BJ (cell line): ENCODE data around the gene MTSS2. TPM values are rescaled to one million over a fixed set of nuclear protein-coding genes. Genes with fewer than 3 reads are reported as not detected.
"Not testable (repeated sequence)": the region's sequence is repeated elsewhere in the genome, so short reads cannot be mapped to it uniquely, and the experiment has no call there.

Source experiments
- CTCF ChIA-PET: fragments of 350-600 bp; formaldehyde crosslinking; extraction: SDS; loops from one replicate; lab custom pipeline; 2021; ENCODE audit warnings: antibody characterized with exemption, inconsistent platforms; lab: Yijun Ruan, JAX
- POLR2A ChIA-PET: fragments of 300-600 bp; sonication (Branson Sonifier 250); formaldehyde crosslinking; extraction: SDS; loops from one replicate; lab custom pipeline; 2021; ENCODE audit warnings: antibody characterized with exemption; lab: Charles Lee
- DNase-seq: peaks from one replicate; pipeline ENCODE4 v3.0.0-alpha.2; 2011; ENCODE audit warnings: low read depth
- H3K27me3 ChIP-seq: 2 replicates; pipeline ENCODE4 v1.6.0; 2011; ENCODE audit warnings: low read length; ENCODE audit not compliant: control insufficient read depth, insufficient read depth
- H3K36me3 ChIP-seq: 2 replicates; pipeline ENCODE4 v1.5.1; 2011; ENCODE audit warnings: low read length; ENCODE audit not compliant: control insufficient read depth, insufficient read depth
- H3K4me3 ChIP-seq: 2 replicates; pipeline ENCODE4 v1.5.1; 2011; ENCODE audit warnings: low read depth, mild to moderate bottlenecking, control low read depth, low read length
- polyA plus RNA-seq: library from polyadenylated mRNA; depleted of rRNA; stranded (reverse); fragments of >200 nt; gene quantifications from 2 replicates; pipeline ENCODE4 v1.2.3, GENCODE V29; 2011; rRNA removed
- TF ChIP-seq, protein P1 (sequence below): IDR thresholded peaks from 2 replicates; pipeline ENCODE4 v1.5.1; 2011; ENCODE audit warnings: low read depth, mild to moderate bottlenecking, control low read depth, inconsistent platforms, low read length, moderate library complexity; ENCODE audit not compliant: insufficient read depth

Gene MTSS2
- polyA plus RNA-seq, 1 experiment: 170 TPM

DNA sequence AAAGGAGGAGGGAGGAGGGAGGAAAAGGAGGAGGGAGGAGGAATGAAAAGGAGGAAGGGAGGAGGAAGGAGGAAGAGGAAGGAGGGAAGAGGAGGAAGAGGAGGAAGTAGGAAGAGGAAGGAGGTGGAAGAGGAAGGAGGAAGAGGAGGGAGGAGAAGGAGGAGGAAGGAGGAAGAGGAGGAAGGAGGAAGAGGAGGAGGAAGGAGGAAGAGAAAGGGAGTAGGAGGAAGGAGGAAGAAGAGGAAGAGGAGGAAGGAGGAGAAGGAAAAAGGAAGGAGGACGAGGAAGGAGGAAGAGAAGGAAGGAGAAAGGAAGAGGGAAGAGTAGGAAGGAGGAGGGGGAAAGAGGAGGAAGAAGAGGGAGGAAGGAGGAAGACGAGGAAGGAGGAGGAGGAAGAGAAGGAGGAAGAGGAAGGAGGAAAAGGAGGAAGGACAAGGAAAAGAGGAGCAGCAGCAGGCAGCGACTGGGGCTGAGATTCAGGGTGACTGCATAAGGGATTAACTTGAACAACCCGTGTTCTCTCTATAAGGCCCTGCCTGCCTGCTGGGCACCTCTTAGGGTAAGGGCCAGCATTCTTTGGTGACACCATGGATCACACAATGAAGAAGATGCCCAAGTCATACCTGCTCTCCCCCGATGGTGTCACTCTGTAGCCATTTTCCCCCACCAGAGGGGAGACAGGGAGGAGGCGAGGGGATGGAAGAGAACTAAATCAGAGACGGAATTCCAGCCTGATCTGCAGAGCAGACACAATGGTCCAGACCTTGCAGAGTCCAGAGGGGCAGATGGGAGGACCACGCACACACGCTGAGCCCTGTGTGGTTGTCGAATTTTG is 40.9 kb downstream of the MTSS2 start:
- ChIA-PET POLR2A (no interaction called here), CTCF (interaction anchor here (0.6 kb wide), 1 partner anchor 58 kb away, joined by 3 read pairs; no protein-coding TSS in a partner anchor)
- no peak for DNase-seq
- TF ChIP-seq, protein P1, sequence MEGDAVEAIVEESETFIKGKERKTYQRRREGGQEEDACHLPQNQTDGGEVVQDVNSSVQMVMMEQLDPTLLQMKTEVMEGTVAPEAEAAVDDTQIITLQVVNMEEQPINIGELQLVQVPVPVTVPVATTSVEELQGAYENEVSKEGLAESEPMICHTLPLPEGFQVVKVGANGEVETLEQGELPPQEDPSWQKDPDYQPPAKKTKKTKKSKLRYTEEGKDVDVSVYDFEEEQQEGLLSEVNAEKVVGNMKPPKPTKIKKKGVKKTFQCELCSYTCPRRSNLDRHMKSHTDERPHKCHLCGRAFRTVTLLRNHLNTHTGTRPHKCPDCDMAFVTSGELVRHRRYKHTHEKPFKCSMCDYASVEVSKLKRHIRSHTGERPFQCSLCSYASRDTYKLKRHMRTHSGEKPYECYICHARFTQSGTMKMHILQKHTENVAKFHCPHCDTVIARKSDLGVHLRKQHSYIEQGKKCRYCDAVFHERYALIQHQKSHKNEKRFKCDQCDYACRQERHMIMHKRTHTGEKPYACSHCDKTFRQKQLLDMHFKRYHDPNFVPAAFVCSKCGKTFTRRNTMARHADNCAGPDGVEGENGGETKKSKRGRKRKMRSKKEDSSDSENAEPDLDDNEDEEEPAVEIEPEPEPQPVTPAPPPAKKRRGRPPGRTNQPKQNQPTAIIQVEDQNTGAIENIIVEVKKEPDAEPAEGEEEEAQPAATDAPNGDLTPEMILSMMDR: no peak
- H3K27me3 ChIP-seq: peaks cover 2% of the 10 kb centered on the region; the same call in 1 of the 2 replicates
- H3K4me3 ChIP-seq: no peak overlapping the region
- H3K36me3 ChIP-seq: no peaks in the 10 kb centered on the region

DNA sequence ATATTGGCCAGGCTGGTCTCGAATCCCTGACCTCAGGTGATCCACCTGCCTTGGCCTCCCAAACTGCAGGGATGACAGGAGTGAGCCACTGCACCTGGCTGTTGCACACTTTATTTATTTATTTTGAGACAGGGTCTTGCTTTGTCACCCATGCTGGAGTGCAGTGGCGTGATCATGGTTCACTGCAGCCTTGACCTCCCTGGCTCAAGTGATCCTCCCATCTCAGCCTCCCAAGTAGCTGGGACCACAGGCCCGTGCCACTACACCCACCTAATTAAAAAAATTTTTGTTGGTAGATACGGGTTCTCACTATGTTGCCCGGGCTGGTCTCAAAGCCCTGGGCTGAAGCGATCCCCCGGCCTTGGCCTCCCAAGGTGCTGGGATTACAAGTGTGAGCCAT is 42.6 kb downstream of the MTSS2 start:
- H3K27me3 ChIP-seq, CTCF ChIA-PET, H3K36me3 ChIP-seq, DNase-seq, H3K4me3 ChIP-seq, POLR2A ChIA-PET: not testable (repeated sequence)

DNA sequence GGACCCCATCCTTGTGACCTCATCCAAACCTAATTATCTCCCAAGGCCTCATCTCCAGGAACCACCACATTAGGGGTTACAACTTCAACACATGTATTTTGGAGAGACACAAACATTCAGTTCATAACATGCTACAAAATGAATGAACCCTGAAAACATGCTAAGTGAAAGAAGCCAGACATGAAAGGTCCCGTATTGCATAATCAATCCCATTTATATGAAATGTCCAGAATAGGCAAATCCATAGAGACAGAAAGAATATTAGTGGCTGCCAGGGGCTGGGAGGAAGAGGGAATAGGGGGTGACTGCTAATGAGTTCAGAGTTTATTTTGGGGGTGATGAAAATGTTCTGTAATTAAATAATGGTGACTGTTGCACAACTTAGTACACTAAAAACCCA is 43.2 kb downstream of the MTSS2 start:
- TF ChIP-seq, protein P1: no peak
- Histone ChIP-seq H3K27me3 (peaks cover 2% of the 10 kb centered on the region; the same call in 1 of the 2 replicates), H3K4me3 (no peak overlapping the region), H3K36me3 (no peaks in the 10 kb centered on the region)
- POLR2A ChIA-PET: no interaction called here
- no peak for DNase-seq
- CTCF ChIA-PET: no interaction called here

DNA sequence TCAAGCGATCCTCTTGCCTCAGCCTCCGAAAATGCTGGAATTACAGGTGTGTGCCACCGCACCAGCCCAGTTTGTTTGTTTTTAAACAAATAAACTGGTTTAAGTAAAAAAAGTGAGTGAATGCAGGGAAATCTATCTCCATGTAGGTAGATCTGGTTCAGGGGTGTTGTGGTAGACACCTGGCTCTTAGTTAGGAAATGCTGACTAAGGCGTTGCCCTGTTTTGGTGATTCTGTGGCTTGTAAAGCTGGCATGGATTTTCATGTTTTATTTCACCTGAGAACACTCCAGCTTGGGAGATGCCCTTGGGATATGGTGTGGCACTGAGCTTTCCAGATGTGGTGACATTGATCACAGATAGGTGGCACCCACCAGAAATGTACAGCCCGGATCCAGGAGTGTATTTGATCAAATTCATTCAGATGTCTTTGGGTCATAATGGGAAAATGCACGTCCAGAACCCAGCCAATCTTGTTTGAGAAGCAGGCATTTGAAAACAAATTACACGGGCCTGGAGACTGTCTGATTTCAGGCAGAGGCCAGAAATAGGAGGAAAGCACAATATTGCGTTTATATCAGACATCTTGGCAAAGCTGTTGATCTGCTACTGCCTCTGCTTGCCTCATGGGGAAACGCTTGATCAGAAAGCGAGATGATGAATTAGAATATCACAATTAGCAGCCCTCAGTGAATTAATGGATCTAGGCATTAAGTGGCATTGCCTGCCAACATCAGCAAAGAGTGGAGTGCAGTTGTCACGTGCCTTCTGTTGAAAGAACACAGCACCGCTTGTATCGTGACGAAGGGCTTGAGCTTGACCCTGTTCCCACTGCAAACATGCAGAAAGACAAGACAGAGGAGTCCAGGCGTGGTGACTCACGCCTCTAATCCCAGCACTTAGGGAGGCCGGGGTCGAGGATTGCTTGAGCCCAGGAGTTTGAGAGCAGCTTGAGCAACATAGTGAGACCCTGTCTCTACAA is 46.8 kb downstream of the MTSS2 start:
- POLR2A ChIA-PET: interaction anchor here (0.6 kb wide), 1 partner anchor 8 kb away, joined by 5 read pairs; no protein-coding TSS in a partner anchor
- DNase-seq: no peak
- Histone ChIP-seq H3K4me3 (no peak overlapping the region), H3K27me3 (no peaks in the 10 kb centered on the region), H3K36me3 (no peaks in the 10 kb centered on the region)
- CTCF ChIA-PET: interaction anchor here (1.6 kb wide), 1 partner anchor 14 kb away, joined by 5 read pairs; no protein-coding TSS in a partner anchor
- TF ChIP-seq, protein P1: no peak

Other genes with a start within 250 kb of the MTSS2 start
- gene ST3GAL2, start 247.0 kb downstream of the MTSS2 start, polyA plus RNA-seq: 20.3 and 24.7 TPM in 2 replicates
- gene FCSK, start 231.5 kb downstream of the MTSS2 start, polyA plus RNA-seq: 4.7 and 9.0 TPM in 2 replicates
- 54.3 and 71.7 TPM in 2 replicates for gene COG4, start 162.5 kb downstream of the MTSS2 start, polyA plus RNA-seq
- 89.5 and 96.2 TPM in 2 replicates for gene SF3B3, start 162.2 kb downstream of the MTSS2 start, polyA plus RNA-seq
- 0.45 and 0.70 TPM in 2 replicates for gene IL34, start 39.5 kb downstream of the MTSS2 start, polyA plus RNA-seq
- gene VAC14, start 115.1 kb upstream of the MTSS2 start, polyA plus RNA-seq: 30.4 and 50.7 TPM in 2 replicates